Measurements from ENCODE around the gene SMURF1.
A peak's percentile ranks its signal among the peaks of the same experiment; 100 is the strongest.

The SMURF1 gene

DNA sequence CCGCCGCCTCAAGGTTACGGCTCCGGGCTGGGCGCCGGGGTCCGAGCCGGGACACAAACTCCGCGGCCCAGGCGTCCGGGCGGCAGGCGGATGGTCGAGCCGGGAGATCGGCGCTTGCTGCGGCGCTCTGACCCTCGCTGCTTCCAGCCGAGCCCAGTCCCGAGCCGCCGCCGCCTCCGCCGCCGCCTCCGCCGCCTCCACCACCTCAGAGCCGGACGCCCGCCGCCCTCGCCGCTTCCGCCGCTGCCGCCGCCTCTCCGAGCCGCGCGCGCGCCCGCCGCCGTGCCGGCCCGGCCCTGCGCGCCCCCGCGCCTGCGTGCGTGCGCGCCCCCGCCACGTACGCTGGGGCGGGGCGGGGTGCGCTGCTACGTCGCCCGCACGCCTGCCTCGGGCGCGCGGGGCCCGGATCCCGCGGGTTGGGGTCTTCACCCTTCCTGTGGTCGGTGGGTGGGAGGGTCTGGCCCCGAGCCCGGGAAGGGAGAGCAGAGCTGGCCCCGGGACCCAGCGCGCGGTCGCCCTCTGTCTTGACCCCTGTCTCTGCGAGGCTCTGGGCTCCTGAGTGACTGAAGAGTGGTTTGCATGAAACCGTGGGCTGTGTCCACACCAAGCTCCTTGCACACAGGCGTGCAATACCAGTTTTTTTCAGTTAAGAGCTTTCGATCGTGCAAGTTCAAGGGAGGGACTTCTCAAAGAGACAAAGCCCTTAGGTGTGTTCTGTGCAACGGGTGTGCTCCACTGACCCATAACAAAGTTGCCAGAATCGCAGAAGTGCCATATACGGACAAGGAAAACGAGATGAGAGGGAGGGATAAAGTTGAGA lies at the start of gene SMURF1:
SMURF1 (minus strand) TSS at position 256 of the 820 bp plus-strand sequence. CDS start 328 bp downstream, outside the sequence.
- H3K4me3 ChIP-seq (ENCODE audit: low read depth, low read length), result peak within 1 kb of the TSS; percentile 68
- DNase-seq, result peak; percentile 51
- no peaks in the 10 kb centered on the region for H3K9me3 ChIP-seq (ENCODE audit: severe bottlenecking)
- no peaks in the 10 kb centered on the region for H3K27me3 ChIP-seq (ENCODE audit: insufficient read depth, low read depth, severe bottlenecking)
- TF ChIP-seq, protein P1, sequence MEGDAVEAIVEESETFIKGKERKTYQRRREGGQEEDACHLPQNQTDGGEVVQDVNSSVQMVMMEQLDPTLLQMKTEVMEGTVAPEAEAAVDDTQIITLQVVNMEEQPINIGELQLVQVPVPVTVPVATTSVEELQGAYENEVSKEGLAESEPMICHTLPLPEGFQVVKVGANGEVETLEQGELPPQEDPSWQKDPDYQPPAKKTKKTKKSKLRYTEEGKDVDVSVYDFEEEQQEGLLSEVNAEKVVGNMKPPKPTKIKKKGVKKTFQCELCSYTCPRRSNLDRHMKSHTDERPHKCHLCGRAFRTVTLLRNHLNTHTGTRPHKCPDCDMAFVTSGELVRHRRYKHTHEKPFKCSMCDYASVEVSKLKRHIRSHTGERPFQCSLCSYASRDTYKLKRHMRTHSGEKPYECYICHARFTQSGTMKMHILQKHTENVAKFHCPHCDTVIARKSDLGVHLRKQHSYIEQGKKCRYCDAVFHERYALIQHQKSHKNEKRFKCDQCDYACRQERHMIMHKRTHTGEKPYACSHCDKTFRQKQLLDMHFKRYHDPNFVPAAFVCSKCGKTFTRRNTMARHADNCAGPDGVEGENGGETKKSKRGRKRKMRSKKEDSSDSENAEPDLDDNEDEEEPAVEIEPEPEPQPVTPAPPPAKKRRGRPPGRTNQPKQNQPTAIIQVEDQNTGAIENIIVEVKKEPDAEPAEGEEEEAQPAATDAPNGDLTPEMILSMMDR (IDR thresholded peaks at IDR 0.05; ENCODE audit: low read depth, low read length), result no peak
- peak within 1 kb of the TSS; percentile 84 for H3K27ac ChIP-seq
- H3K36me3 ChIP-seq, result peaks cover 7% of the 10 kb centered on the region

DNA sequence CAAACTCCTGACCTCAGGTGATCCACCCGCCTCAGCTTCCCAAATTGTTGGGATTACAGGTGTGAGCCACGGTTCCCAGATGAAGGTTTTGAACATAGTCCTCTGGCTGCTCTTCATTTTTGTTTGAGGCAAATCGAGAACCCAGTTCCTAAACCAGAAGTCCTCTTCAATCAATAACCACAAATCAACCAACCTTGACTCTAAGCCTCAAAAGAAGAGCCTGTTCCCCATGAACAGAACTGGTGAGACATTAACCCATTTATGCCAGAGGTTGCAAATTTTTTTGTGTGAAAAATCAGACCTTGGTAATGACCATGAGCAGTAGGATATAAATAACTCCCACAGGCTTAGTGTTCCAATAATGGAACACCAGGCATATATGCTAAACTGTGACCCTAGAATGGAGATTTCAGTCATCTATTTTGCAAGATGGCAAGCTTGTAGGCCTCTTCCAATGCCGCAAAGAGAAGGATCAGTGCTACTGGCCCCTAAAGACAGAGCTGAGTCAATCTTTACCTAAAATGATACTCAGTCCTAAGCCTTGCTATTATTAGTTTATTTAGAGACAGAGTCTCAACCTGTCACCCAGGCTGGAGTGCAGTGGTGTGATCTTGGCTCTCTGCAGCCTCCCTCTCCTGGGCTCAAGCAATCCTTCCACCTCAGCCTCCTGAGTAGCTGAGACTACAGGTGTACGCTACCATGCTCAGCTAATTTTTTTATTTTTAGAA lies 48.1 kb upstream of the SMURF1 start:
- DNase-seq, result no peak

DNA sequence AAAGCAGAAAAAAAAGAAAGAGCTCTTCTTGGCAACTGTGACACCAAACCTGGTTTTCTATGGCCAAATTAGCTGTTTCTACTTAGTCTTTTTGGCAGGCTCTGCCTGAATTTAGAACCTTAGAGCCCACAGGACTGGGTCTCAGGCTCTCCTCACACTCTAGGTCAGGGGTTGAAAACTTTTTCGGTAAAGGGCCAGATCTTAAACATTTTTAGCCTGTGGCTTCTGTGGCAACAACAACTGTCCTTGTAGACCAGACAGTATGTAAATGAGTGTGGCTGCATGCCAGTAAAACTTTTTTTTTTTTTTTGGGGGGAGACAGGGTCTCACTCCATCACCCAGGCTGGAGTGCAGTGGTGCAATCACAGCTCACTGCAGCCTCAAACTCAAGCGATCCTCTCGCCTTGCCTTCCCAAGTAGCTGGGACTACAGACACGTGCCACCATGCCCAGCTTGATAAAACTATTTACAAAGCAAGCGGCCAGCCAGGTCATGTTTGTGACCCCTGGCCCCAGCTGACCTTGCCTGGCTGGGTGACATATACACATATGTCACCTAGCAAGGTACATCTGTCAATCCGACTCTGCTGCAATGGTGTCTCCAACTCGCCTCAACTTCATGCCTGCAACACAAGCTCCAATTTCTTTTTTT lies 46.6 kb upstream of the SMURF1 start:
- H3K4me3 ChIP-seq (ENCODE audit: low read depth, low read length), result no peak overlapping the region
- H3K9me3 ChIP-seq (ENCODE audit: severe bottlenecking), result no peaks in the 10 kb centered on the region
- H3K27me3 ChIP-seq (ENCODE audit: insufficient read depth, low read depth, severe bottlenecking), result no peaks in the 10 kb centered on the region
- TF ChIP-seq, protein P1 (IDR thresholded peaks at IDR 0.05; ENCODE audit: low read depth, low read length), result no peak
- no peak overlapping the region for H3K27ac ChIP-seq
- DNase-seq, result no peak
- H3K36me3 ChIP-seq, result no peaks in the 10 kb centered on the region

More for the DNA sequence above, 48.1 kb upstream of the SMURF1 start:
- no peaks in the 10 kb centered on the region for H3K9me3 ChIP-seq (ENCODE audit: severe bottlenecking)
- no peak overlapping the region for H3K27ac ChIP-seq
- no peaks in the 10 kb centered on the region for H3K36me3 ChIP-seq
- no peak overlapping the region for H3K4me3 ChIP-seq (ENCODE audit: low read depth, low read length)
- H3K27me3 ChIP-seq (ENCODE audit: insufficient read depth, low read depth, severe bottlenecking), result no peaks in the 10 kb centered on the region
- TF ChIP-seq, protein P1 (IDR thresholded peaks at IDR 0.05; ENCODE audit: low read depth, low read length), result no peak

DNA sequence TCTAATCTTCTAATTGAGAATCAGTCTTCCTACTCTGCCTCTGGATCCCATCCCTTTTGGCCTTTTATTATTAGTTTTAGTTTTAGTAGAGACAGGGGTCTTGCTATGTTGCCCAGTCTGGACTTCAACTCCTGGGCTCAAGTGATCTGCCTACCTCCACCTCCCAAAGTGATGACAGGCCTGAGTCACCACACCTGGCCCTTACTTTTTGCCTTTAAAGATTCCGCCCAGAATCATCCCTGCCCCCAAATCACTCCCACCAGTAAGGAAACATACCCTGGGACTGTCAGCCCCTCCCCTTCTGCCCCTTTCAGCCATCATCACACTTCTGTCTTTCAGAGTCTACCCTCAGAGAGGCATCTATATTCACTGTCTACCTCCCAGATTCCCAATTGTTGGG lies 45.3 kb upstream of the SMURF1 start:
- TF ChIP-seq, protein P1 (IDR thresholded peaks at IDR 0.05; ENCODE audit: low read depth, low read length), result no peak
- Histone ChIP-seq H3K36me3 (no peaks in the 10 kb centered on the region), H3K9me3 (ENCODE audit: severe bottlenecking) (no peaks in the 10 kb centered on the region), H3K27ac (no peak overlapping the region), H3K4me3 (ENCODE audit: low read depth, low read length) (no peak overlapping the region), H3K27me3 (ENCODE audit: insufficient read depth, low read depth, severe bottlenecking) (no peaks in the 10 kb centered on the region)
- DNase-seq, result no peak

DNA sequence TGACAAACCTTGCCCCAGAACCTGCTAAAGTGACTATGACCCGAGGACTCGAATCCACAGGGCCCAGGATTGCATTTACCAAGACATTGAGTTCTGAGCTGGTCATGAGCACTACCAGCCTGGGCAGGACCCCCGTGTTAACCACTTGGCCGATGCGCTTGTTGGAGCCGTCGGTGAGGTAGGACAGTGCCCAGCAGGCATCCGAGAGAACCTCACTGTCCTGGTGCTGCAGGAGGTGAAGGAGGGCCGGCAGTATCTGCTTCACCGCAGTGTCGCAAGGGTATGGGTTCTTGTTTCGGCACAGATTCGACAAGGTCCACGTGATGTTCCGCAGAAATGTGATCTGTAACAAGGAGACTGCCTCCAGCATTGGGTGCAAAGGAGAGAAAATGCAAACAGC lies 44.3 kb upstream of the SMURF1 start:
- H3K27me3 ChIP-seq (ENCODE audit: insufficient read depth, low read depth, severe bottlenecking), result no peaks in the 10 kb centered on the region
- H3K4me3 ChIP-seq (ENCODE audit: low read depth, low read length), result no peak overlapping the region
- no peak overlapping the region for H3K27ac ChIP-seq
- no peak for DNase-seq
- H3K9me3 ChIP-seq (ENCODE audit: severe bottlenecking), result no peaks in the 10 kb centered on the region
- H3K36me3 ChIP-seq, result no peaks in the 10 kb centered on the region
- TF ChIP-seq, protein P1 (IDR thresholded peaks at IDR 0.05; ENCODE audit: low read depth, low read length), result no peak
